ENCODE results near the gene FAM120A.

GRCh38 chr9:93586290-93587057 is 135.0 kb downstream of the FAM120A start:
- TF ChIP-seq, protein P1, sequence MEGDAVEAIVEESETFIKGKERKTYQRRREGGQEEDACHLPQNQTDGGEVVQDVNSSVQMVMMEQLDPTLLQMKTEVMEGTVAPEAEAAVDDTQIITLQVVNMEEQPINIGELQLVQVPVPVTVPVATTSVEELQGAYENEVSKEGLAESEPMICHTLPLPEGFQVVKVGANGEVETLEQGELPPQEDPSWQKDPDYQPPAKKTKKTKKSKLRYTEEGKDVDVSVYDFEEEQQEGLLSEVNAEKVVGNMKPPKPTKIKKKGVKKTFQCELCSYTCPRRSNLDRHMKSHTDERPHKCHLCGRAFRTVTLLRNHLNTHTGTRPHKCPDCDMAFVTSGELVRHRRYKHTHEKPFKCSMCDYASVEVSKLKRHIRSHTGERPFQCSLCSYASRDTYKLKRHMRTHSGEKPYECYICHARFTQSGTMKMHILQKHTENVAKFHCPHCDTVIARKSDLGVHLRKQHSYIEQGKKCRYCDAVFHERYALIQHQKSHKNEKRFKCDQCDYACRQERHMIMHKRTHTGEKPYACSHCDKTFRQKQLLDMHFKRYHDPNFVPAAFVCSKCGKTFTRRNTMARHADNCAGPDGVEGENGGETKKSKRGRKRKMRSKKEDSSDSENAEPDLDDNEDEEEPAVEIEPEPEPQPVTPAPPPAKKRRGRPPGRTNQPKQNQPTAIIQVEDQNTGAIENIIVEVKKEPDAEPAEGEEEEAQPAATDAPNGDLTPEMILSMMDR (IDR thresholded peaks at IDR 0.05), result no peak
- no peak for TF ChIP-seq POLR2A (IDR thresholded peaks at IDR 0.05)

Data from body of pancreas (tissue), 4 donors.